ENCODE results near the gene FUS. TPM values are rescaled to one million over a fixed set of nuclear protein-coding genes. Genes with fewer than 3 reads are reported as not detected.

Gene FUS
- total RNA-seq, 1 donor from 2014 or later, result 166 TPM

DNA sequence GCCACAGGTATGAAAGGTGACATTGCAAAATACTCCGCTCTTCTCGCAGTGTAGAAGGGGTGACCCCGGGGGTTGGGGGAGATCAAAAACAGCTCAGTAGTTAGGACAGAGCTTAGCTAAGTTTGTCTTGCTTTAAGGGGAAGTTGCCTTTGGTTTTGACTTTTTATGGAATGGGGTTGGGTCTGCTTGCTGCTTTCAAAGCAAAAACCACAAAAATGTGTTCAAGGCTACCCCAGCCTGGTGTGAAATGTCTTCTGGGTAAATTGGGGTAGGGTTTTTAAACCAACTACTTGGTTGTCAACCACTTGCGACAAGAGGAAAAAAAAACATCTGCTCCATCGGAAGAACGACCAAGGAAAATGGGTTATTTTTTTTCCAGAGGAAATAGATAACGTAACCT, 6.2 kb downstream of the FUS start:
- no peak for DNase-seq (ENCODE audit: low spot score in 2 of 2)
- intact Hi-C loops (cut with DNase I), result no loop called here

GRCh38 chr16:31186930-31187807, 7.2 kb downstream of the FUS start:
- Histone ChIP-seq H3K4me1 (peaks cover 4 to 18% of the 10 kb centered on the region in 2 donors), H3K27ac (no peak overlapping the region), H3K27me3 (no peaks in the 10 kb centered on the region), H3K36me3 (peaks cover 97 to 100% of the 10 kb centered on the region in 2 donors), H3K9me3 (no peaks in the 10 kb centered on the region), H3K4me3 (no peak overlapping the region)
- intact Hi-C loops (cut with DNase I), result no loop called here
- no peak for DNase-seq (ENCODE audit: low spot score in 2 of 2)
- no peak for TF ChIP-seq CTCF (IDR thresholded peaks at IDR 0.05)

More for the DNA sequence above, 6.2 kb downstream of the FUS start:
- no peaks in the 10 kb centered on the region for H3K9me3 ChIP-seq
- H3K27me3 ChIP-seq, result no peaks in the 10 kb centered on the region
- peaks cover 5 to 27% of the 10 kb centered on the region in 2 donors for H3K4me1 ChIP-seq
- H3K36me3 ChIP-seq, result peaks cover 87 to 90% of the 10 kb centered on the region in 2 donors
- no peak overlapping the region for H3K27ac ChIP-seq
- TF ChIP-seq CTCF (IDR thresholded peaks at IDR 0.05), result no peak
- H3K4me3 ChIP-seq, result no peak overlapping the region

DNA sequence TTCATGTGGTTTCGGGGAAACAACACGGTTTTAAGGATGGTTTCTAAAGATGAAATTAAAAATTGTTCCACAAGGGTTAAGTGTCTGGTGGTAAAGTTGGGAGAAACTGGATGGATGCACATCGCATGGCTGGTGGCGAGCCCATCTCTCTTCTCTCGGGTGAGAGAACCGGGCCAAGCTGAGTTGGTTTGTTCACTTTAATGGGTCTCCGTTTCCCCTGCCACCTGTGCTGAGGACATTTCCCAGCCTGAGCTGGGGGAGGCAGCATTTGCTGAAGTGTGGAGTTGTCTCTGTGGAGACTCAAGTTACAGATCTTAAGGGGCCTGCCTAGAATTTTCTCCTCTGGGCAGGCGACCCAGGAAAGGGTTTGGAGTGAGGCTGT, 7.9 kb downstream of the FUS start:
- no peak for TF ChIP-seq CTCF (IDR thresholded peaks at IDR 0.05)
- no peaks in the 10 kb centered on the region for H3K27me3 ChIP-seq
- intact Hi-C loops (cut with DNase I), result no loop called here
- peaks cover 99 to 100% of the 10 kb centered on the region in 2 donors for H3K36me3 ChIP-seq
- DNase-seq (ENCODE audit: low spot score in 2 of 2), result no peak
- no peak overlapping the region for H3K27ac ChIP-seq
- no peak overlapping the region for H3K4me3 ChIP-seq
- peaks cover 0 to 12% of the 10 kb centered on the region in 2 donors for H3K4me1 ChIP-seq
- no peaks in the 10 kb centered on the region for H3K9me3 ChIP-seq

GRCh38 chr16:31188450-31189411, 8.8 kb downstream of the FUS start:
- H3K27ac ChIP-seq, result no peak overlapping the region
- TF ChIP-seq CTCF (IDR thresholded peaks at IDR 0.05), result no peak
- H3K4me3 ChIP-seq, result no peak overlapping the region
- no peaks in the 10 kb centered on the region for H3K9me3 ChIP-seq
- DNase-seq (ENCODE audit: low spot score in 2 of 2), result no peak
- H3K27me3 ChIP-seq, result no peaks in the 10 kb centered on the region
- peaks cover 99% of the 10 kb centered on the region in 2 donors for H3K36me3 ChIP-seq
- intact Hi-C loops (cut with DNase I), result no loop called here
- H3K4me1 ChIP-seq, result peaks cover 0 to 3% of the 10 kb centered on the region in 2 donors

GRCh38 chr16:31189412-31189778, 9.5 kb downstream of the FUS start:
- Histone ChIP-seq H3K4me1 (no peaks in the 10 kb centered on the region), H3K27me3 (no peaks in the 10 kb centered on the region), H3K4me3 (no peak overlapping the region), H3K27ac (no peak overlapping the region), H3K36me3 (peaks cover 95 to 99% of the 10 kb centered on the region in 2 donors), H3K9me3 (no peaks in the 10 kb centered on the region)
- TF ChIP-seq CTCF (IDR thresholded peaks at IDR 0.05), result no peak
- intact Hi-C loops (cut with DNase I), result no loop called here
- no peak for DNase-seq (ENCODE audit: low spot score in 2 of 2)

All from ascending aorta (tissue), 2 donors.